HEK293T (cell line): ENCODE data around the gene EFCAB3.
"Not testable (repeated sequence)": the region's sequence is repeated elsewhere in the genome, so short reads cannot be mapped to it uniquely, and the experiment has no call there.

Experiments
- CTCF ChIA-PET: fragments of 350-600 bp; formaldehyde crosslinking; extraction: SDS; loops from one replicate; lab custom pipeline; 2021; ENCODE audit warnings: antibody characterized with exemption, inconsistent platforms; lab: Yijun Ruan, JAX
- POLR2A ChIA-PET: fragments of 350-600 bp; formaldehyde crosslinking; extraction: SDS; loops from one replicate; lab custom pipeline; 2020; ENCODE audit warnings: antibody characterized with exemption, inconsistent platforms; lab: Yijun Ruan, JAX
- DNase-seq: peaks from one replicate; pipeline ENCODE4 v3.0.0; 2012; ENCODE audit warnings: mixed read lengths; ENCODE audit errors: extremely low spot score
- ARNT ChIP-seq: fragments of 450-650 bp; IDR thresholded peaks from 2 replicates; pipeline ENCODE4 v1.6.1; 2017; ENCODE audit warnings: mild to moderate bottlenecking
- BHLHE40 ChIP-seq: fragments of 450-650 bp; IDR thresholded peaks from 2 replicates; pipeline ENCODE4 v1.6.1; 2016; ENCODE audit warnings: mild to moderate bottlenecking, moderate library complexity, borderline replicate concordance
- ELF4 ChIP-seq: fragments of 450-650 bp; IDR thresholded peaks from 2 replicates; pipeline ENCODE4 v1.6.1; 2017; ENCODE audit warnings: antibody characterized with exemption
- FOXA1 ChIP-seq: fragments of 450-650 bp; IDR thresholded peaks from 2 replicates; pipeline ENCODE4 v1.6.1; 2016; ENCODE audit warnings: mild to moderate bottlenecking
- L3MBTL2 ChIP-seq: fragments of 450-650 bp; conservative IDR thresholded peaks from 2 replicates; pipeline ENCODE4 v1.6.1; 2016; ENCODE audit warnings: mild to moderate bottlenecking
- NFRKB ChIP-seq: fragments of 450-650 bp; IDR thresholded peaks from 2 replicates; pipeline ENCODE4 v1.6.1; 2016; ENCODE audit warnings: mild to moderate bottlenecking, moderate library complexity
- PKNOX1 ChIP-seq: fragments of 450-650 bp; IDR thresholded peaks from 2 replicates; pipeline ENCODE4 v1.6.1; 2016
- SP1 ChIP-seq: fragments of 450-650 bp; IDR thresholded peaks from 2 replicates; pipeline ENCODE4 v1.6.1; 2017
- SUZ12 ChIP-seq: fragments of 450-650 bp; IDR thresholded peaks from 2 replicates; pipeline ENCODE4 v1.6.1; 2016; ENCODE audit warnings: mild to moderate bottlenecking
- TARDBP ChIP-seq: fragments of 450-650 bp; IDR thresholded peaks from 2 replicates; pipeline ENCODE4 v1.6.1; 2016
- ZNF384 ChIP-seq: fragments of 450-650 bp; IDR thresholded peaks from 2 replicates; pipeline ENCODE4 v1.6.1; 2016

EFCAB3 gene

GRCh38 chr17:62405451-62405850 lies 25.1 kb downstream of the EFCAB3 start:
- ChIA-PET POLR2A (no interaction called here), CTCF (no interaction called here)
- TF ChIP-seq ARNT (no peak), FOXA1 (no peak), NFRKB (no peak), SP1 (no peak), ZNF384 (no peak)
- DNase-seq: no peak

- CTCF ChIA-PET, POLR2A ChIA-PET, DNase-seq: not testable (repeated sequence)
These were observed 32.7 kb downstream of the EFCAB3 start for GRCh38 chr17:62413090-62413489.

- ChIA-PET CTCF (interaction anchor here (1.4 kb wide), 1 partner anchor 16 kb away, joined by 3 read pairs; no protein-coding TSS in a partner anchor), POLR2A (interaction anchor here (1.3 to 1.6 kb wide), 2 partner anchors 60 to 248 kb away, joined by 3 to 4 read pairs; no protein-coding TSS in a partner anchor)
- TF ChIP-seq L3MBTL2: peak; percentile 78
- DNase-seq: peak; percentile 75
These were observed 43.5 kb downstream of the EFCAB3 start, which contains the start of gene METTL2A for GRCh38 chr17:62423647-62424461. Gene METTL2A, plus strand, starts transcription at chr17:62423897. Its CDS starts 6 bp downstream, at chr17:62423903.

GRCh38 chr17:62426214-62426613 lies 45.9 kb downstream of the EFCAB3 start:
- POLR2A ChIA-PET, CTCF ChIA-PET, DNase-seq: not testable (repeated sequence)

- POLR2A ChIA-PET: not testable (repeated sequence)
These were observed 54.9 kb downstream of the EFCAB3 start for GRCh38 chr17:62435251-62435650.

GRCh38 chr17:62441181-62441580 lies 60.8 kb downstream of the EFCAB3 start:
- CTCF ChIA-PET, DNase-seq, POLR2A ChIA-PET: not testable (repeated sequence)

More at GRCh38 chr17:62435251-62435650, 54.9 kb downstream of the EFCAB3 start:
- DNase-seq, CTCF ChIA-PET: not testable (repeated sequence)

- no peak for TF ChIP-seq ZNF384
- TF ChIP-seq L3MBTL2: no peak
- no peak for TF ChIP-seq BHLHE40
- TF ChIP-seq SP1: no peak
- TF ChIP-seq TARDBP: no peak
- TF ChIP-seq ELF4: no peak
- no peak for TF ChIP-seq SUZ12
- no peak for TF ChIP-seq PKNOX1
- no peak for DNase-seq
- ChIA-PET POLR2A (no interaction called here), CTCF (no interaction called here)
These were observed 63.7 kb downstream of the EFCAB3 start for GRCh38 chr17:62444063-62444462.

- CTCF ChIA-PET, DNase-seq: not testable (repeated sequence)
- POLR2A ChIA-PET: interaction anchor here (0.7 kb wide), 1 partner anchor 10 kb away, joined by 3 read pairs; no protein-coding TSS in a partner anchor
These were observed 65.4 kb downstream of the EFCAB3 start for GRCh38 chr17:62445791-62446190.

- CTCF ChIA-PET: interaction anchor here (0.7 kb wide), 1 partner anchor 172 kb away, joined by 3 read pairs; no protein-coding TSS in a partner anchor
These were observed 71.8 kb downstream of the EFCAB3 start for GRCh38 chr17:62452195-62452594.

GRCh38 chr17:62453041-62453440 lies 72.7 kb downstream of the EFCAB3 start:
- DNase-seq, CTCF ChIA-PET, POLR2A ChIA-PET: not testable (repeated sequence)

More at GRCh38 chr17:62452195-62452594, 71.8 kb downstream of the EFCAB3 start:
- DNase-seq, POLR2A ChIA-PET: not testable (repeated sequence)

GRCh38 chr17:62453656-62454055 lies 73.3 kb downstream of the EFCAB3 start:
- POLR2A ChIA-PET, DNase-seq, CTCF ChIA-PET: not testable (repeated sequence)

- CTCF ChIA-PET, POLR2A ChIA-PET: not testable (repeated sequence)
These were observed 73.8 kb downstream of the EFCAB3 start for GRCh38 chr17:62454111-62454510.

More at GRCh38 chr17:62454111-62454510, 73.8 kb downstream of the EFCAB3 start:
- DNase-seq: not testable (repeated sequence)
